Left ventricle myocardium inferior (tissue), 1 donor: ENCODE data around the gene C16orf96. TPM values are rescaled to one million over a fixed set of nuclear protein-coding genes. Genes with fewer than 3 reads are reported as not detected.

ENCODE experiments used
- DNase-seq: peaks from one replicate; pipeline ENCODE4 v3.0.0-alpha.2; 2020
- H3K27ac ChIP-seq: fragments of 200-600 bp; replicated peaks from 2 replicates; pipeline ENCODE4 v1.8.0; 2021
- H3K27me3 ChIP-seq: fragments of 200-600 bp; 2 replicates; pipeline ENCODE4 v1.8.0; 2021; ENCODE audit warnings: low read depth
- H3K36me3 ChIP-seq: fragments of 200-600 bp; 2 replicates; pipeline ENCODE4 v1.8.0; 2021
- H3K4me1 ChIP-seq: fragments of 200-600 bp; 2 replicates; pipeline ENCODE4 v1.8.0; 2021
- H3K4me3 ChIP-seq: fragments of 200-600 bp; 2 replicates; pipeline ENCODE4 v1.8.0; 2021; ENCODE audit warnings: mild to moderate bottlenecking, moderate library complexity
- H3K9me3 ChIP-seq: fragments of 200-600 bp; replicated peaks from 2 replicates; pipeline ENCODE4 v1.8.0; 2021
- intact Hi-C: fragments of 100-400 bp; cut with micrococcal nuclease; formaldehyde crosslinking; loops from one replicate; pipeline ENCODE4 v1.11.0; 2022
- total RNA-seq: library from RNA; stranded (reverse); fragmentation: NEBNext Ultra II Directional; extraction: Animal tissue kit (Norgen Biotek cat#: 25700); gene quantifications from one replicate; pipeline ENCODE4 v1.2.1, GENCODE V29; 2021
- TF ChIP-seq, protein P1 (sequence below): fragments of 200-600 bp; IDR thresholded peaks from 2 replicates; pipeline ENCODE4 v1.8.0; 2021; ENCODE audit warnings: antibody characterized with exemption, mild to moderate bottlenecking, borderline replicate concordance
- donor health status: DM: no; HTN: yes; CAD: no; lungs with severe emphysema.

C16orf96 gene
- total RNA-seq, 1 donor from 2014 or later = 0.08 TPM

DNA sequence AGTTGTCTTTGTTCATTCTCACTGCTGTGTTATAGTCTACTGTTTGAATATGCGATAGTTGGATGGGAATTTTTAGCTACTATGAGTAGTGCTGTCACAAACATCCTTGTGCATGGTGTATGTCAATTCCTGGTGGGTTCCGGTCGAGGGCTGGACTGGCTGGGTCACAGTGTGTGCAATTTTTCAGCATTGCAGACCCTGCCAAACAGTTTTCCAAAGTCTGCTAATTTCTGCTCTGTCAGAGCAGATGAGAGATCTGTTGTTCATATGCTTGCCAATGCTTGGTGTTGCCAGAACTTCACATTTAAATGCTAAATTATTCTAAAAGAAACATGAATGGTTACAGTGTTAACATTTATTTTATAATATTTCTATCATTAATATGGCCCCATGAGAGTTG, 3.6 kb upstream of the C16orf96 start:
- DNase-seq = no peak
- Histone ChIP-seq H3K4me3 (no peak overlapping the region), H3K9me3 (no peaks in the 10 kb centered on the region), H3K27me3 (no peaks in the 10 kb centered on the region), H3K4me1 (no peaks in the 10 kb centered on the region), H3K27ac (no peak overlapping the region), H3K36me3 (no peaks in the 10 kb centered on the region)
- intact Hi-C loops = loop anchor here (10.0 kb wide), 1 partner anchor 58 kb away; no protein-coding TSS in a partner anchor
- TF ChIP-seq, protein P1, sequence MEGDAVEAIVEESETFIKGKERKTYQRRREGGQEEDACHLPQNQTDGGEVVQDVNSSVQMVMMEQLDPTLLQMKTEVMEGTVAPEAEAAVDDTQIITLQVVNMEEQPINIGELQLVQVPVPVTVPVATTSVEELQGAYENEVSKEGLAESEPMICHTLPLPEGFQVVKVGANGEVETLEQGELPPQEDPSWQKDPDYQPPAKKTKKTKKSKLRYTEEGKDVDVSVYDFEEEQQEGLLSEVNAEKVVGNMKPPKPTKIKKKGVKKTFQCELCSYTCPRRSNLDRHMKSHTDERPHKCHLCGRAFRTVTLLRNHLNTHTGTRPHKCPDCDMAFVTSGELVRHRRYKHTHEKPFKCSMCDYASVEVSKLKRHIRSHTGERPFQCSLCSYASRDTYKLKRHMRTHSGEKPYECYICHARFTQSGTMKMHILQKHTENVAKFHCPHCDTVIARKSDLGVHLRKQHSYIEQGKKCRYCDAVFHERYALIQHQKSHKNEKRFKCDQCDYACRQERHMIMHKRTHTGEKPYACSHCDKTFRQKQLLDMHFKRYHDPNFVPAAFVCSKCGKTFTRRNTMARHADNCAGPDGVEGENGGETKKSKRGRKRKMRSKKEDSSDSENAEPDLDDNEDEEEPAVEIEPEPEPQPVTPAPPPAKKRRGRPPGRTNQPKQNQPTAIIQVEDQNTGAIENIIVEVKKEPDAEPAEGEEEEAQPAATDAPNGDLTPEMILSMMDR = no peak

DNA sequence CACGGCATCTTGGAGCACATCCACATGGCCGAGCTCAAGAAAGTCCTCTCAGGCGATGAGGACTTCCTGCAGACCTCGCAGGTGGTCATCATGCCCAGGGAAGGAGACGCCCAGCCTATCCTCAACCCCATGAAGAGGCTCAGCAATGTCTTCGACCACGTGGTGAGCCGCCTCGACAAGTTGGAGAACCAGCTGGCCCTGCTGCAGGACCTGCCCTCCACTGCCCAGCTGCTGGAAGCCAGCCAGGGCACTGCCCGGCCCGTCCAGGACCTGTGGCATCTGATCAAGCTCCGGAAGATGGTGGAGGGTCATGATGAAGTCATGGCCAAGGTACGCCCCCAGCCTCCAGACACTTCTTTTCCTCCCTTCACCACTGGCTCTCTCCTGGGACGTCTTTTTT, 440 bp downstream of the C16orf96 start:
- H3K9me3 ChIP-seq = no peaks in the 10 kb centered on the region
- intact Hi-C loops = loop anchor here (10.0 kb wide), 1 partner anchor 62 kb away; no protein-coding TSS in a partner anchor
- no peaks in the 10 kb centered on the region for H3K4me1 ChIP-seq
- TF ChIP-seq, protein P1 = no peak
- H3K4me3 ChIP-seq = no peak overlapping the region
- no peaks in the 10 kb centered on the region for H3K36me3 ChIP-seq
- H3K27me3 ChIP-seq = no peaks in the 10 kb centered on the region
- no peak for DNase-seq
- H3K27ac ChIP-seq = no peak overlapping the region

DNA sequence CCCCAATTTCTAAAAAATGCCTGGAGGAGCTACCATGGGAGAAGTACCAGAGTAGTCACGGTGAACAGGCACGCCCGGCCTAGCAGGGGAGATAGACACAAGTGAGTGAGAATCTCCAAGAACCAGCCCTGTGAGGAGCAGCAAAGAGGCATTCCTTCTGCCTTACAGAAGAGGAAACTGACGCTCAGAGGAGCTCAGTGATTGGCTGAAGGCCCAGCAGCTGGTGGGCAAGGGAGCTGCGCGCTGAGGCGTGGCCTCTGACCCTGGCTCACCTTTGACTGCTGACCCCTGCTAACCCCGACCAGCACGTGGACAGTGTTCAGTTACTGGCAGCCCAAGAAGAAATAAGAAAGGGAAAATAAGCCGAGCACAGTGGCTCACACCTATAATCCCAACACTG, 1.8 kb downstream of the C16orf96 start:
- no peak overlapping the region for H3K27ac ChIP-seq
- TF ChIP-seq, protein P1 = no peak
- intact Hi-C loops = loop anchor here (10.0 kb wide), 1 partner anchor 63 kb away; no protein-coding TSS in a partner anchor

DNA sequence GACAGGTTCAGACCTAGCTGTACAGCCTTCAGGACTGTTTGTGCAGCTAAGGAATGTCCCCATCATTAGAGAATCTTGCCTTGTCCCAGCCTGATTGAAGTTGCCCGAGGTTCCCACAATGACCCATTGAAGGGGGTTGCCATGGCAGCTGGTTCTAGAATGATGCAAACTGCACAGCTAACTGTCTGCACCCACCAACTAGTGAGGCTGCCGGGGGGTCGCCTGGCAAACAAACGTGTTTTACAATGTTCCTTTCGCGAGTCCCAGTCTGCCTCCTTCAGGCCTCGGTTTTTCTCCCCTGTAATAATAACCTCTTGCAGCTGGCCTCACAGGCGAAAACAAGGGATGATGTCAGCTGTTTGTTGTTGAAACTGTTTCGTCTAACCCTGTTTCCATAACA, 5.5 kb downstream of the C16orf96 start:
- no peak overlapping the region for H3K4me3 ChIP-seq
- no peak for DNase-seq
- H3K9me3 ChIP-seq = no peaks in the 10 kb centered on the region
- H3K4me1 ChIP-seq = no peaks in the 10 kb centered on the region
- TF ChIP-seq, protein P1 = no peak
- intact Hi-C loops = no loop called here
- no peaks in the 10 kb centered on the region for H3K36me3 ChIP-seq
- H3K27me3 ChIP-seq = no peaks in the 10 kb centered on the region
- H3K27ac ChIP-seq = no peak overlapping the region

More for the DNA sequence above, 1.8 kb downstream of the C16orf96 start:
- Histone ChIP-seq H3K27me3 (no peaks in the 10 kb centered on the region), H3K4me3 (no peak overlapping the region), H3K4me1 (no peaks in the 10 kb centered on the region), H3K36me3 (no peaks in the 10 kb centered on the region), H3K9me3 (no peaks in the 10 kb centered on the region)
- DNase-seq = no peak

GRCh38 chr16:4564661-4565267, 8.6 kb downstream of the C16orf96 start:
- Histone ChIP-seq H3K9me3 (no peaks in the 10 kb centered on the region), H3K36me3 (no peaks in the 10 kb centered on the region), H3K27me3 (no peaks in the 10 kb centered on the region), H3K4me3 (no peak overlapping the region), H3K27ac (no peak overlapping the region), H3K4me1 (no peaks in the 10 kb centered on the region)
- intact Hi-C loops = no loop called here
- TF ChIP-seq, protein P1 = no peak
- DNase-seq = no peak
